ENCODE data around the gene ZNF625. TPM values are rescaled to one million over a fixed set of nuclear protein-coding genes. Genes with fewer than 3 reads are reported as not detected.

ZNF625 gene
- total RNA-seq, 1 experiment from 2014 or later: 30.7 TPM

GRCh38 chr19:12166626-12167025, 10.1 kb upstream of the ZNF625 start:
- peaks cover 7 to 9% of the 10 kb centered on the region in 2 experiments for H3K4me1 Mint-ChIP-seq

More at GRCh38 chr19:12166626-12167025, 10.1 kb upstream of the ZNF625 start:
- Mint-ChIP-seq H3K9me3 (peaks cover 0 to 4% of the 10 kb centered on the region in 2 experiments; a peak in 2 of 5 replicates), H3K27ac (no peak overlapping the region), H3K36me3 (ENCODE audit: insufficient read depth in 1 of 3, low read depth in 3 of 3) (peaks cover 17 to 29% (median 21%) of the 10 kb centered on the region in 3 experiments), H3K27me3 (ENCODE audit: low read depth) (no peaks in the 10 kb centered on the region), H3K4me3 (no peak overlapping the region; a peak in 1 of 5 replicates)
- Histone ChIP-seq H2BK15ac (ENCODE audit: low read depth, low read length) (no peak overlapping the region), H2AK5ac (ENCODE audit: insufficient read length, low read length) (no peak overlapping the region), H3K56ac (ENCODE audit: insufficient read length, low read depth, low read length) (no peak overlapping the region), H3K23me2 (ENCODE audit: insufficient read length, low read depth, low read length, poor library complexity, severe bottlenecking) (peaks cover 6% of the 10 kb centered on the region), H2BK5ac (ENCODE audit: insufficient read length, low read length) (no peak overlapping the region), H3K79me2 (ENCODE audit: insufficient read depth, low read length) (no peaks in the 10 kb centered on the region; the same call in 1 of the 2 replicates), H3K18ac (ENCODE audit: insufficient read length, low read depth, low read length) (no peak overlapping the region), H3K14ac (ENCODE audit: insufficient read depth, low read length) (no peak overlapping the region), H2BK20ac (ENCODE audit: low read depth, low read length, poor library complexity, severe bottlenecking) (no peak overlapping the region), H2BK12ac (ENCODE audit: insufficient read length, low read depth, low read length) (no peak overlapping the region), H3T11ph (ENCODE audit: low read length) (no peak overlapping the region), H3K4me2 (ENCODE audit: insufficient read depth, insufficient read length, low read length) (no peak overlapping the region), H2AFZ (ENCODE audit: low read length) (no peak overlapping the region), H3K9ac (ENCODE audit: extremely low read depth, insufficient read length, low read length) (no peak overlapping the region), H3K27ac (ENCODE audit: insufficient read length, low read depth, low read length) (no peak overlapping the region), H4K5ac (ENCODE audit: insufficient read length, low read depth, low read length) (no peak overlapping the region), H3K4ac (ENCODE audit: low read depth, low read length) (no peak overlapping the region), H3K79me1 (ENCODE audit: insufficient read depth, low read depth, low read length, poor library complexity, severe bottlenecking) (peaks cover 3% of the 10 kb centered on the region), H3K23ac (ENCODE audit: insufficient read length, low read depth, low read length) (no peak overlapping the region), H3K4me1 (ENCODE audit: insufficient read depth, low read length) (no peaks in the 10 kb centered on the region), H4K91ac (ENCODE audit: insufficient read length, low read depth, low read length) (no peak overlapping the region), H2BK120ac (ENCODE audit: low read depth, low read length, poor library complexity, severe bottlenecking) (no peak overlapping the region), H3K27me3 (ENCODE audit: insufficient read depth, low read length) (no peaks in the 10 kb centered on the region), H4K8ac (replicated peaks; ENCODE audit: insufficient read length, low read depth, low read length) (no peak overlapping the region), H4K20me1 (ENCODE audit: control insufficient read depth, insufficient read depth, insufficient read length) (no peaks in the 10 kb centered on the region), H3K9me3 (ENCODE audit: control insufficient read depth, low read depth, low read length) (no peaks in the 10 kb centered on the region)
- TF ChIP-seq CTCF (conservative IDR thresholded peaks at IDR 0.05): no peak
- DNase-seq: no peak
- no CpG with 5 or more reads among the region's 1 CpG for WGBS (ENCODE audit: extremely low coverage, insufficient read length, low lambda C conversion rate)
